BJ (cell line): ENCODE data around the gene AXIN2. TPM values are rescaled to one million over a fixed set of nuclear protein-coding genes. Genes with fewer than 3 reads are reported as not detected.

Source experiments
- CTCF ChIA-PET: fragments of 350-600 bp; formaldehyde crosslinking; extraction: SDS; loops from one replicate; lab custom pipeline; 2021; ENCODE audit warnings: antibody characterized with exemption, inconsistent platforms; lab: Yijun Ruan, JAX
- POLR2A ChIA-PET: fragments of 300-600 bp; sonication (Branson Sonifier 250); formaldehyde crosslinking; extraction: SDS; loops from one replicate; lab custom pipeline; 2021; ENCODE audit warnings: antibody characterized with exemption; lab: Charles Lee
- DNase-seq: peaks from one replicate; pipeline ENCODE4 v3.0.0-alpha.2; 2011; ENCODE audit warnings: low read depth
- H3K27me3 ChIP-seq: 2 replicates; pipeline ENCODE4 v1.6.0; 2011; ENCODE audit warnings: low read length; ENCODE audit not compliant: control insufficient read depth, insufficient read depth
- H3K36me3 ChIP-seq: 2 replicates; pipeline ENCODE4 v1.5.1; 2011; ENCODE audit warnings: low read length; ENCODE audit not compliant: control insufficient read depth, insufficient read depth
- H3K4me3 ChIP-seq: 2 replicates; pipeline ENCODE4 v1.5.1; 2011; ENCODE audit warnings: low read depth, mild to moderate bottlenecking, control low read depth, low read length
- CTCF ChIP-seq: IDR thresholded peaks from 2 replicates; pipeline ENCODE4 v1.5.1; 2011; ENCODE audit warnings: low read depth, mild to moderate bottlenecking, control low read depth, inconsistent platforms, low read length, moderate library complexity; ENCODE audit not compliant: insufficient read depth
- polyA plus RNA-seq: library from polyadenylated mRNA; depleted of rRNA; stranded (reverse); fragments of >200 nt; gene quantifications from 2 replicates; pipeline ENCODE4 v1.2.3, GENCODE V29; 2011

Gene AXIN2
- polyA plus RNA-seq, 1 experiment = 1.3 TPM

GRCh38 chr17:65588181-65588808, 26.8 kb upstream of the AXIN2 start:
- Histone ChIP-seq H3K36me3 (no peaks in the 10 kb centered on the region), H3K4me3 (no peak overlapping the region), H3K27me3 (no peaks in the 10 kb centered on the region; the same call in 1 of the 2 replicates)
- ChIA-PET POLR2A (no interaction called here), CTCF (interaction anchor here (0.5 to 1.5 kb wide), 4 partner anchors 10 to 295 kb away, joined by 3 to 5 read pairs (median 3); no protein-coding TSS in a partner anchor)
- no peak for TF ChIP-seq CTCF
- no peak for DNase-seq

GRCh38 chr17:65587534-65588180, 26.2 kb upstream of the AXIN2 start:
- ChIA-PET CTCF (interaction anchor here (0.5 to 1.5 kb wide), 4 partner anchors 25 to 296 kb away, joined by 3 to 5 read pairs (median 3); no protein-coding TSS in a partner anchor), POLR2A (no interaction called here)
- TF ChIP-seq CTCF = no peak
- Histone ChIP-seq H3K36me3 (no peaks in the 10 kb centered on the region), H3K4me3 (no peak overlapping the region), H3K27me3 (no peaks in the 10 kb centered on the region; the same call in 1 of the 2 replicates)
- no peak for DNase-seq

- Histone ChIP-seq H3K4me3 (no peak overlapping the region), H3K27me3 (no peaks in the 10 kb centered on the region; the same call in 1 of the 2 replicates), H3K36me3 (no peaks in the 10 kb centered on the region)
- ChIA-PET POLR2A (interaction anchor here (0.5 kb wide), 1 partner anchor 1055 kb away, joined by 4 read pairs; no protein-coding TSS in a partner anchor), CTCF (interaction anchor here (1.1 kb wide), 1 partner anchor 26 kb away, joined by 3 read pairs; no protein-coding TSS in a partner anchor)
- TF ChIP-seq CTCF = no peak
- no peak for DNase-seq
These were observed 25.5 kb upstream of the AXIN2 start for GRCh38 chr17:65586899-65587298.

- Histone ChIP-seq H3K36me3 (no peaks in the 10 kb centered on the region), H3K4me3 (no peak overlapping the region), H3K27me3 (no peaks in the 10 kb centered on the region; the same call in 1 of the 2 replicates)
- no peak for DNase-seq
- POLR2A ChIA-PET = no interaction called here
- no peak for TF ChIP-seq CTCF
- CTCF ChIA-PET = interaction anchor here (0.6 to 1.0 kb wide), 4 partner anchors 10 to 77 kb away, joined by 3 to 4 read pairs (median 3); no protein-coding TSS in a partner anchor
These were observed 23.4 kb upstream of the AXIN2 start for GRCh38 chr17:65584604-65585521.
